HCT116 (cell line): Measurements from ENCODE around the gene SDR42E2. TPM values are rescaled to one million over a fixed set of nuclear protein-coding genes. Genes with fewer than 3 reads are reported as not detected.

Source experiments
- ATAC-seq: fragments of 200-7000 bp; cut with Tn5 transposase; 2 replicates; pipeline ENCODE4 v1.9.1; 2020; ENCODE audit warnings: mild to moderate bottlenecking, moderate library complexity
- BruUV-seq: library from RNA; stranded (reverse); fragments of 400-500 nt; replicated peaks from 2 replicates; lab custom pipeline; 2021; lab: Mats Ljungman, UMichigan
- CTCF ChIA-PET: fragments of 300-600 bp; sonication (Branson Sonifier 250); formaldehyde crosslinking; loops from one replicate; lab custom pipeline; 2021; ENCODE audit warnings: antibody characterized with exemption; lab: Charles Lee
- POLR2A ChIA-PET: fragments of 300-600, 350-600 bp; sonication (Branson Sonifier 250); formaldehyde crosslinking; loops from one replicate; lab custom pipeline; 2021; ENCODE audit warnings: antibody characterized with exemption; lab: Charles Lee
- RAD21 ChIA-PET, 2 experiments: fragments of 300-600 bp; sonication (Branson Sonifier 250); formaldehyde crosslinking; loops; one replicate each; lab custom pipeline; 2023; ENCODE audit warnings: low total read pairs in 2 of 2; ENCODE audit not compliant: uncharacterized antibody in 2 of 2, unreplicated experiment in 2 of 2, low non-redundant PET in 1 of 2; lab: Charles Lee
- DNase-seq: peaks from one replicate; pipeline ENCODE4 v3.0.0-alpha.2; 2010; ENCODE audit warnings: low read depth, low spot score
- H2AFZ ChIP-seq: fragments of 200-600 bp; shearing (Covaris generic), sonication (generic); 2 replicates; pipeline ENCODE4 v1.6.1; 2017; ENCODE audit warnings: low read depth, mixed run types, mixed read lengths, antibody characterized with exemption, low read length; ENCODE audit not compliant: poor library complexity, severe bottlenecking
- H3K27ac ChIP-seq: 2 replicates; pipeline ENCODE4 v1.5.1; 2012; ENCODE audit warnings: low read depth, low read length
- H3K27me3 ChIP-seq: fragments of 200-600 bp; sonication (generic); 2 replicates; pipeline ENCODE4 v1.6.1; 2016; ENCODE audit warnings: mixed run types, low read length, mixed read lengths; ENCODE audit not compliant: insufficient read depth
- H3K36me3 ChIP-seq, 2 experiments: fragments of 200-500 bp in 1 of 2; fragments of 200-600 bp in 1 of 2; sonication (Bioruptor generic) in 1 of 2; sonication (generic) in 1 of 2; 2 replicates each; pipeline versions ENCODE4 v1.5.1 to v1.6.1; 2014 to 2016; ENCODE audit warnings: low read length in 2 of 2, inconsistent platforms in 1 of 2, mixed read lengths in 1 of 2, mixed run types in 1 of 2; ENCODE audit not compliant: insufficient read depth in 2 of 2, control insufficient read depth in 1 of 2
- H3K4me1 ChIP-seq, 2 experiments: fragments of 200-600 bp in 1 of 2; sonication (generic) in 1 of 2; 2 replicates each; pipeline versions ENCODE4 v1.5.1 to v1.6.1; 2012 to 2017; ENCODE audit warnings: low read length in 2 of 2, inconsistent platforms in 1 of 2, mild to moderate bottlenecking in 1 of 2, mixed read lengths in 1 of 2, mixed run types in 1 of 2, moderate library complexity in 1 of 2; ENCODE audit not compliant: insufficient read depth in 2 of 2, control insufficient read depth in 1 of 2
- H3K4me2 ChIP-seq: fragments of 200-600 bp; sonication (generic); 2 replicates; pipeline ENCODE4 v1.6.1; 2017; ENCODE audit warnings: mixed run types, low read length, mixed read lengths
- H3K4me3 ChIP-seq, 2 experiments: fragments of 200-600 bp in 1 of 2; sonication (generic) in 1 of 2; replicated peaks in 1 of 2; 2 replicates each; pipeline ENCODE4 v1.5.1; 2011 to 2016; ENCODE audit warnings: low read length in 2 of 2, control low read depth in 1 of 2, low read depth in 1 of 2, mild to moderate bottlenecking in 1 of 2, mixed read lengths in 1 of 2, mixed run types in 1 of 2
- H3K79me2 ChIP-seq: fragments of 200-600 bp; sonication (generic); 2 replicates; pipeline ENCODE4 v1.6.1; 2017; ENCODE audit warnings: mild to moderate bottlenecking, mixed run types, low read length, moderate library complexity, mixed read lengths; ENCODE audit not compliant: insufficient read depth
- H3K9ac ChIP-seq: fragments of 200-600 bp; sonication (generic); 2 replicates; pipeline ENCODE4 v1.6.1; 2016; ENCODE audit warnings: low read length, mixed read lengths
- H3K9me2 ChIP-seq: fragments of 200-600 bp; sonication (generic), shearing (Covaris generic); 2 replicates; pipeline ENCODE4 v1.6.1; 2017; ENCODE audit warnings: mixed run types, mild to moderate bottlenecking, moderate library complexity; ENCODE audit not compliant: insufficient read depth
- H3K9me3 ChIP-seq, 2 experiments: fragments of 200-500 bp in 1 of 2; fragments of 200-600 bp in 1 of 2; sonication (Bioruptor generic) in 1 of 2; sonication (generic) in 1 of 2; 2 replicates each; pipeline ENCODE4 v1.6.1; 2014 to 2017; ENCODE audit warnings: low read length in 2 of 2, mixed read lengths in 2 of 2, inconsistent platforms in 1 of 2, low read depth in 1 of 2, mild to moderate bottlenecking in 1 of 2, mixed run types in 1 of 2, moderate library complexity in 1 of 2; ENCODE audit not compliant: control insufficient read depth in 1 of 2, insufficient read depth in 1 of 2
- H4K20me1 ChIP-seq: fragments of 200-600 bp; sonication (generic), shearing (Covaris generic); 2 replicates; pipeline ENCODE4 v1.6.1; 2017; ENCODE audit warnings: mixed run types, mild to moderate bottlenecking, moderate library complexity; ENCODE audit not compliant: insufficient read depth
- ATF3 ChIP-seq: IDR thresholded peaks from 2 replicates; pipeline ENCODE4 v1.6.1; 2012
- CTCF ChIP-seq, 3 experiments: fragments of 200-600 bp in 1 of 3; sonication (generic) in 1 of 3; IDR thresholded peaks in 2 of 3; conservative IDR thresholded peaks in 1 of 3; 2 replicates each; pipeline ENCODE4 v1.5.1; 2012 to 2017; ENCODE audit warnings: low read depth in 2 of 3, low read length in 2 of 3, antibody characterized with exemption in 1 of 3, borderline replicate concordance in 1 of 3, control low read depth in 1 of 3, mild to moderate bottlenecking in 1 of 3, mixed read lengths in 1 of 3, mixed run types in 1 of 3, moderate library complexity in 1 of 3; ENCODE audit not compliant: insufficient read depth in 1 of 3
- EZH2 ChIP-seq: fragments of 200-600 bp; sonication (generic); IDR thresholded peaks from 2 replicates; pipeline ENCODE4 v1.6.1; 2017; ENCODE audit warnings: antibody characterized with exemption, mixed run types
- FOSL1 ChIP-seq: IDR thresholded peaks from 2 replicates; pipeline ENCODE4 v1.6.1; 2012; ENCODE audit warnings: low read depth
- MAX ChIP-seq: IDR thresholded peaks from 2 replicates; pipeline ENCODE4 v1.6.1; 2012
- RAD21 ChIP-seq: IDR thresholded peaks from 2 replicates; pipeline ENCODE4 v1.6.1; 2012; ENCODE audit warnings: low read depth, mild to moderate bottlenecking
- SIN3A ChIP-seq: IDR thresholded peaks from 2 replicates; pipeline ENCODE4 v1.6.1; 2012; ENCODE audit warnings: low read depth
- SP1 ChIP-seq: IDR thresholded peaks from 2 replicates; pipeline ENCODE4 v1.6.1; 2012; ENCODE audit warnings: low read depth
- SRF ChIP-seq: IDR thresholded peaks from 2 replicates; pipeline ENCODE4 v1.6.1; 2012; ENCODE audit warnings: low read depth
- TCF7L2 ChIP-seq: IDR thresholded peaks from 2 replicates; pipeline ENCODE4 v1.7.0; 2011; ENCODE audit warnings: borderline replicate concordance, inconsistent platforms; ENCODE audit not compliant: insufficient read depth, insufficient read length; ENCODE audit errors: extremely low read depth
- YY1 ChIP-seq: IDR thresholded peaks from 2 replicates; pipeline ENCODE4 v1.6.1; 2011; ENCODE audit warnings: low read length, low read depth, moderate library complexity, mild to moderate bottlenecking; ENCODE audit not compliant: insufficient replicate concordance; ENCODE audit errors: extremely low read depth
- ZNF274 ChIP-seq: fragments of 200-500 bp; sonication (Bioruptor generic); IDR thresholded peaks from 2 replicates; pipeline ENCODE4 v1.6.1; 2014; ENCODE audit warnings: mild to moderate bottlenecking, low read depth, low read length, inconsistent platforms
- intact Hi-C: fragments of 100-400 bp; cut with micrococcal nuclease; formaldehyde crosslinking; loops from 2 replicates; pipeline ENCODE4 v1.10.0; 2022
- total RNA-seq: library from RNA; stranded (reverse); gene quantifications from one replicate; pipeline ENCODE4 v1.2.1, GENCODE V29; 2021; ENCODE audit not compliant: unreplicated experiment
- TF ChIP-seq, protein P1 (sequence below): IDR thresholded peaks from 2 replicates; pipeline ENCODE4 v1.6.1; 2011; ENCODE audit warnings: mild to moderate bottlenecking, low read length, moderate library complexity; ENCODE audit not compliant: insufficient replicate concordance; ENCODE audit errors: extremely low read depth

The SDR42E2 gene
- total RNA-seq, 1 experiment from 2014 or later: 0.27 TPM

DNA sequence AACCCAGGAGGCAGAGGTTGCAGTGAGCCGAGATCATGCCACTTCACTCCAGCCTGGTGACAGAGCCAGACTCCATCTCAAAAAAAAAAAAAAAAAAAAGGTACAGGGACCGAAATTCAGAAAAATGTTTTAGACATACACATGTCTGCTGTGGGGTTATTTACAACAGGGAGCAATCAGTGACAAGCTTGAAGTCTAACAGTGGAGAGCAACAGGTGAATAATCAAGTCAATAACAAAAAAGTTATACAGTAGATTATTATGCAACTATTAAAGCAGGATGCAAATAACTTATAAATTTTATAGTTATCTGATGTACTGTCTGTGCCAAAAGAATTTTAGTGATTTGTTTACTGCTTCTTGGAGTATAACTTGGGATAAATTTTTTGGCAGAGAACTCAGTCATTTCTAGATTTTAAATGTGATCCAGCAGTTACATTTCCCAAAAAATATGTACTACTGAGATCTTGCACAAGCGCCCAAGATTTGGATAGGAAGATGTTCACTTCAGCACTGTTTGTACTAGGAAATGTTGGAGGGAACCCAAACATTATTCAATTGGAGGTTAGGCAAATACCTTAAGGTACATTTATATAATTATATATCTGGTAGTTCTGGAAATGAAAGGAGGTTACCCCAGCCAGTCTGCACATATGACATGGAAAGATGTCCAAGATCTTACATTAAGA is 77.9 kb downstream of the SDR42E2 start:
- Histone ChIP-seq H3K79me2 (peaks cover 14% of the 10 kb centered on the region; the same call in 1 of the 2 replicates), H3K27me3 (no peaks in the 10 kb centered on the region), H3K27ac (no peak overlapping the region), H3K9me2 (no peaks in the 10 kb centered on the region), H3K9ac (no peak overlapping the region), H3K4me2 (no peak overlapping the region), H3K36me3 (peaks cover 0 to 3% of the 10 kb centered on the region in 2 experiments; a peak in 1 of 4 replicates), H2AFZ (no peak overlapping the region), H3K4me3 (no peak overlapping the region), H3K4me1 (no peaks in the 10 kb centered on the region), H3K9me3 (no peaks in the 10 kb centered on the region), H4K20me1 (no peaks in the 10 kb centered on the region)
- ChIA-PET POLR2A (no interaction called here), CTCF (no interaction called here), RAD21 (no interaction called here)
- ATAC-seq: no peak
- intact Hi-C loops: no loop called here
- no peak for TF ChIP-seq CTCF (IDR thresholded peaks at IDR 0.05 in 2 of 3, conservative IDR thresholded peaks at IDR 0.05 in 1 of 3; ENCODE audit: borderline replicate concordance in 1 of 3, insufficient read depth in 1 of 3, low read depth in 2 of 3, low read length in 2 of 3)
- no peak for TF ChIP-seq RAD21
- no peak for TF ChIP-seq SP1
- TF ChIP-seq TCF7L2: no peak
- no peak for TF ChIP-seq MAX
- TF ChIP-seq SRF: no peak
- TF ChIP-seq FOSL1: no peak
- TF ChIP-seq ZNF274: no peak
- TF ChIP-seq, protein P1, sequence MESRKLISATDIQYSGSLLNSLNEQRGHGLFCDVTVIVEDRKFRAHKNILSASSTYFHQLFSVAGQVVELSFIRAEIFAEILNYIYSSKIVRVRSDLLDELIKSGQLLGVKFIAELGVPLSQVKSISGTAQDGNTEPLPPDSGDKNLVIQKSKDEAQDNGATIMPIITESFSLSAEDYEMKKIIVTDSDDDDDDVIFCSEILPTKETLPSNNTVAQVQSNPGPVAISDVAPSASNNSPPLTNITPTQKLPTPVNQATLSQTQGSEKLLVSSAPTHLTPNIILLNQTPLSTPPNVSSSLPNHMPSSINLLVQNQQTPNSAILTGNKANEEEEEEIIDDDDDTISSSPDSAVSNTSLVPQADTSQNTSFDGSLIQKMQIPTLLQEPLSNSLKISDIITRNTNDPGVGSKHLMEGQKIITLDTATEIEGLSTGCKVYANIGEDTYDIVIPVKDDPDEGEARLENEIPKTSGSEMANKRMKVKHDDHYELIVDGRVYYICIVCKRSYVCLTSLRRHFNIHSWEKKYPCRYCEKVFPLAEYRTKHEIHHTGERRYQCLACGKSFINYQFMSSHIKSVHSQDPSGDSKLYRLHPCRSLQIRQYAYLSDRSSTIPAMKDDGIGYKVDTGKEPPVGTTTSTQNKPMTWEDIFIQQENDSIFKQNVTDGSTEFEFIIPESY: no peak
- TF ChIP-seq YY1: no peak
- no peak for TF ChIP-seq EZH2
- no peak for TF ChIP-seq ATF3
- TF ChIP-seq SIN3A: no peak
- no peak for DNase-seq
- BruUV-seq: no TSS peak

Other genes with a start within 250 kb of the SDR42E2 start
- gene UQCRC2, start 209.1 kb upstream of the SDR42E2 start, total RNA-seq: 249 TPM
- gene PDZD9, start 161.4 kb upstream of the SDR42E2 start, total RNA-seq: not detected
- gene MOSMO, start 154.4 kb upstream of the SDR42E2 start, total RNA-seq: 27.6 TPM
- not detected for gene VWA3A, start 70.0 kb upstream of the SDR42E2 start, total RNA-seq
- 31.0 TPM for gene EEF2K, start 43.8 kb downstream of the SDR42E2 start, total RNA-seq
- 65.0 TPM for gene POLR3E, start 134.9 kb downstream of the SDR42E2 start, total RNA-seq
- gene CDR2, start 212.1 kb downstream of the SDR42E2 start, total RNA-seq: 27.3 TPM